Measurements from ENCODE around the gene NOTO.

The NOTO gene

DNA sequence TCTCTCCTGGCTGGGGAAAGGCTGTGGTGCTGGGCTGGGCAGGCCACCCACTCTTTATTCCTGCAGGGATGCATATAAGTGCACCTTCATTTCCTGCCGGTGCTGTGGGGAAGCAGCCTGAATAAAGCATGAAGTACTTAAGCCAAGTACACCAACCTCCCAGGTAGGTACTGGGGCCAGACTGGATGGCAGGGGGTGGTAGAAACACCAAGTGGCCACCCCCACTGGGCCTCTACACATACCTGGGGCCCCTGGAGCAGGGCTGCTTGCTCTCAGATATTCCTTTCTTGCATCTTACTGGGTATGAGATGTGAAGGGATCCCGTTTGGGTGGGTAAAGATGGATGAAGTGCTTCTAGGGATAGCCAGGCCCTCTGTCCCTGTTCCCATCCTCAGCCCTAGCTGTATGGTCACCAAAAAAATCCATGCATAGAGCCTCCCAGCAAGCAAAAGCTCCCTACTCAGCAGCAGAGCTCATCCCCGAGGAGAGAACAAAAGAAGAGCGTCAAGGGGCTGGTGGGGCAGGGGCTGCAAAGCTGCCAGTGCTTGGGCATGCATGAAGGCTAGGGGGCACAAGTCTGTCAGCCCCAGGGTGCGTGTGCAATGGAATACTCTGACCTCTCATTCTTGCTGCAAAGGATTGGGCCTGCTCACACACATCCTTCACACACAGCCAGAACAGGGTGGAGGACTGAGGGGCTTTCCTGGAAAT, 53.7 kb downstream of the NOTO start:
- Histone ChIP-seq H3K9me3 (replicated peaks in 1 of 11) (no peaks in the 10 kb centered on the region), H3K9ac (0 out of 22 replicates have a peak overlapping the region, but pooled peaks of 1 of the 11 experiments have one; percentile 23), H3K27me3 (no peaks in the 10 kb centered on the region), H3K4me2 (peak overlapping the region in 2 of 11 experiments; percentile 16 to 22; a peak in 1 of 22 replicates), H3K36me3 (peaks cover 55 to 100% (median 93%) of the 10 kb centered on the region in 11 experiments), H3K27ac (peak overlapping the region in 1 of 11 experiments; percentile 23; a peak in 1 of 22 replicates), H3K4me3 (no peak overlapping the region), H4K20me1 (peaks cover 12 to 100% (median 94%) of the 10 kb centered on the region in 11 experiments; a peak in 21 of 22 replicates), H3K4me1 (peaks cover 20 to 64% (median 41%) of the 10 kb centered on the region in 10 experiments)
- no peak for TF ChIP-seq Cebpa-rat (IDR thresholded peaks at IDR 0.05)

DNA sequence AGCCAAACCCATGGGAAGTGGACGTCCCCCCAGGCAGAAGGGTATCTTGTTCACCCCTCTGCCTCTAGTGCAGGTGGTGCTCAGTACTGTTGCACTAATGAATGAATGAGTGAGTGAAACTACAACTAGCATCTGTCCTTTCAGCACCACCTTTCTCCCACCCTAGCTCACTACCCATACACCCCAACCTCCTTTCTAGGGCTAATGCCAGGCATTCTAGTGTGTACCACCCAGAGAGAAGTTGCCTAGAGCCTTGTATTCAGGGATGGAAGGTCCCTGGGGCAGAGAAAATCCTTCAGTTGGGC, 54.2 kb downstream of the NOTO start:
- Histone ChIP-seq H3K27ac (no peak overlapping the region), H3K36me3 (peaks cover 59 to 100% (median 93%) of the 10 kb centered on the region in 11 experiments), H4K20me1 (peaks cover 12 to 100% (median 95%) of the 10 kb centered on the region in 11 experiments; a peak in 21 of 22 replicates), H3K4me3 (no peak overlapping the region), H3K4me2 (no peak overlapping the region), H3K27me3 (no peaks in the 10 kb centered on the region), H3K9ac (no peak overlapping the region), H3K9me3 (replicated peaks in 1 of 11) (no peaks in the 10 kb centered on the region), H3K4me1 (peaks cover 20 to 64% (median 41%) of the 10 kb centered on the region in 10 experiments)
- TF ChIP-seq Cebpa-rat (IDR thresholded peaks at IDR 0.05), result no peak

DNA sequence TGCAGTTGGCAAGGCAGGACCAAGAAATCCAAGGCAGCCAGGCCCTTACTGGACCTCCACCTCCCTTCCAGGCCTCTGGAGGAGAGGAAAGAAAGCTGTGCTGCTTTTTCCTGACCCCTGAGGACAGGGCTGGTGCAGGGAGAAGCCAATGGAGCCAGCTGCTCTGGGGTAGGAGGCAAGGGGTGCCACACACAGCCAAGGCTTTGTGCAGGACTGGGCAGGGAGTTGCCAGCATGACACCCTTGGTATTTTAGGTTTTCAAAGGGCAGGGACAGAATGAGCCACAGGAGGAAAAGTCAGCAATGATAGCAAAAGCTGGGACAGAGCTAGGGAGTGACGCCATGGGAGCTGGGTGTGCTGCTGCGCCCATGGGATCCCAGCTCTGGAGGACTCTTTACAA, 54.6 kb downstream of the NOTO start:
- Histone ChIP-seq H3K4me1 (peaks cover 20 to 64% (median 41%) of the 10 kb centered on the region in 10 experiments), H3K27me3 (no peaks in the 10 kb centered on the region), H3K27ac (peak overlapping the region in 1 of 11 experiments; percentile 8; a peak in 1 of 22 replicates), H3K4me2 (no peak overlapping the region), H4K20me1 (peaks cover 12 to 99% (median 93%) of the 10 kb centered on the region in 11 experiments; a peak in 21 of 22 replicates), H3K36me3 (peaks cover 61 to 100% (median 93%) of the 10 kb centered on the region in 11 experiments), H3K9ac (no peak overlapping the region), H3K9me3 (replicated peaks in 1 of 11) (no peaks in the 10 kb centered on the region), H3K4me3 (no peak overlapping the region)
- no peak for TF ChIP-seq Cebpa-rat (IDR thresholded peaks at IDR 0.05)

DNA sequence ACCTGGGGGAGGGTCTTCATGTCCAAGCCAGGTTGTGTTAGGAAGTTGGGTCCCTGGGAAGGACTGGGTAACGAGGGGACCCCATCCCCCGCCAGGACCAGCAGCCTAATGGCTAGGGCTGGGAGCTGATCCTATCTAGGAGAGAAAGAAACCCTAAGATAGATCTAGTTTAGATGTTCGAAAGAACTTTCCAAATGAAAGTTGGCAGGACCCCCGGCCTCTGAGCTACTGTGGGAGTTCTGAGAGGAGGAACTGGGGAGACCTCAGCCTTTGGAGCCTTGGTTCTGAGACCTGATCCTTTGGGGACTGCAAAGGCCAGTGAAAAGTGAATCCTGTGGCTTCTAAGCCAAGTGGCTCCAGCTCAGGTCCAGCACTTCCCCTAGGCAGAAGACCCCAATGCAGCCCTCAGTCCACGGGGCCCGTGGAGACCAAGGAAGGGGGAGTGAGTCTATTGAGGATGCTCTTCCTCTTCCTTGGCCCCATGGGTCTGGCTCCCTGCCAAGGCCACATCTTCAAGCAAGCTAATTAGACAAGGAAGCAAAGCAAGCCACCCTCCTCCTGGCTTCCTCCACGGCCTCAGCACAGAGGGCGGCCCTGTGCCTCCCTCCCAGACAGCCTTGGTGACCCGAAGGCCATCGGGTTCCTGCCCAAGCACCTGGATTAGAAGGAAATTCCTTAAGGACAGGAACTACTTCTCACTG, 55.2 kb downstream of the NOTO start:
- Histone ChIP-seq H3K27ac (peak overlapping the region in 3 of 11 experiments; percentile 7 to 35 (median 8); a peak in 2 of 22 replicates), H3K9me3 (replicated peaks in 1 of 11) (no peaks in the 10 kb centered on the region), H3K27me3 (no peaks in the 10 kb centered on the region), H3K9ac (peak overlapping the region in 6 of 11 experiments; percentile 11 to 54 (median 22); a peak in 5 of 22 replicates), H3K4me3 (no peak overlapping the region), H3K36me3 (peaks cover 61 to 100% (median 93%) of the 10 kb centered on the region in 11 experiments), H4K20me1 (peaks cover 12 to 99% (median 88%) of the 10 kb centered on the region in 11 experiments; a peak in 21 of 22 replicates), H3K4me1 (peaks cover 20 to 61% (median 40%) of the 10 kb centered on the region in 10 experiments), H3K4me2 (peak overlapping the region in 5 of 11 experiments; percentile 6 to 60 (median 44); a peak in 11 of 22 replicates)
- TF ChIP-seq Cebpa-rat (IDR thresholded peaks at IDR 0.05), result no peak

DNA sequence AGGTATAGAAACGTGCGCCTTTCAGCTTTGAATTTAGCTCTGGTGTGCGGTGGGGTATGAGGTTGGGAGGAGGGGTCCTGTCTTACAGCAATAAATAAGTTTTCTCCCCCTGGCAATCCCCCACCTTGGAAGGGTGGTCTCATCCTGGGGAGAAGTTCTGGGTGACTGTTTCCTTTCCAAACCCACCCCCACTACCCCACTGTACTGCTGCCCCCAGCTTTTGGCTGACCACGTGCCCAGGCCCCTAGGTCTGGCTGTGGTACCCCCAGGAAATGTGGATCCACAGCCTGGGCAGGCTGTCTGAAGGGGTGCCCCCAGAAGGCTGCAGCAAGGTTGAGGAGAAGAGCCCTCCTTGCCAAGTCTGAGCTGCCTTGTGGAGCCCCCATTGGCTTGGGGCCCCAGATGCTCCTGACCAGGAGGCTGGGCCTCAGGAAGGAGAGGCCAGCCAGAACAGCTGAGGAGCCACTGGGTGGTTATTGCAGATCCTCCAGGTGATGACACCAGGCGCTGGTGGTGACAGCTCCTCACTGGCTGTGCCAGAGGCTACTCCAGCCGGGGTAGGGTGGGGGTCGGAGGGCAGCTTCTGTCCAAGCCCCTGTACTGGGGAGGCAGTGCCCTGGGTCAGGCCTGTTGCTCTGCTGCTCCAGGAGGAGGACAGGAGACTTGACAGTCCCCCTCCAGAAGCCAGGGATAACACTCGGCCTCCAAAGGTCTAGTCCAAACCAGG, 56.0 kb downstream of the NOTO start:
- no peaks in the 10 kb centered on the region for H3K27me3 ChIP-seq
- no peak overlapping the region for H3K4me3 ChIP-seq
- no peak for TF ChIP-seq Cebpa-rat (IDR thresholded peaks at IDR 0.05)
- H3K9me3 ChIP-seq (replicated peaks in 1 of 11), result no peaks in the 10 kb centered on the region
- H3K9ac ChIP-seq, result peak overlapping the region in 7 of 11 experiments; percentile 8 to 54 (median 21); a peak in 5 of 22 replicates
- peaks cover 20 to 54% (median 36%) of the 10 kb centered on the region in 10 experiments for H3K4me1 ChIP-seq
- H3K36me3 ChIP-seq, result peaks cover 61 to 100% (median 93%) of the 10 kb centered on the region in 11 experiments
- peak overlapping the region in 6 of 11 experiments; percentile 6 to 60 (median 41); a peak in 12 of 22 replicates for H3K4me2 ChIP-seq
- H4K20me1 ChIP-seq, result peaks cover 8 to 98% (median 82%) of the 10 kb centered on the region in 11 experiments; a peak in 21 of 22 replicates
- H3K27ac ChIP-seq, result peak overlapping the region in 3 of 11 experiments; percentile 7 to 35 (median 29); a peak in 2 of 22 replicates

DNA sequence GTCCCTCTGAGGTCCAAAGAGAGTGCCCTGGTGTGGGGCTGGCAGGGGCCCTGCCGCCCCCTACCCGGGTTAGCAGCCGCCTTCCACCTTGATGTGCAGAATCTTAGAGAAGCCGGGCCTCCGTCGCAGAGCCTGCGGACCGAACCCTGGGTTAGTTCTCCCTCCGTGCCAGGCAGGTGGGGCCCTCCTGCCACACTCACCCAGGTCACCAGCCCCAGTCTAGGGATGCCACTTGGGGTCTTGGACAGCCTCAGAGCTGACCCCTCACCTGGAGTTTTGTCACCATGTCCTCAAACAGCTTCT, 56.5 kb downstream of the NOTO start:
- Histone ChIP-seq H3K36me3 (peaks cover 65 to 100% (median 93%) of the 10 kb centered on the region in 11 experiments), H3K4me3 (no peak overlapping the region), H3K27ac (0 out of 22 replicates have a peak overlapping the region, but pooled peaks of 1 of the 11 experiments have one; percentile 23), H3K9ac (peak overlapping the region in 3 of 11 experiments; percentile 23 to 54 (median 46); a peak in 4 of 22 replicates), H3K9me3 (replicated peaks in 1 of 11) (no peaks in the 10 kb centered on the region), H3K4me2 (peak overlapping the region in 2 of 11 experiments; percentile 38 to 57; a peak in 1 of 22 replicates), H3K27me3 (no peaks in the 10 kb centered on the region), H3K4me1 (peaks cover 20 to 49% (median 33%) of the 10 kb centered on the region in 10 experiments), H4K20me1 (peaks cover 8 to 98% (median 82%) of the 10 kb centered on the region in 11 experiments; a peak in 21 of 22 replicates)
- TF ChIP-seq Cebpa-rat (IDR thresholded peaks at IDR 0.05), result no peak

DNA sequence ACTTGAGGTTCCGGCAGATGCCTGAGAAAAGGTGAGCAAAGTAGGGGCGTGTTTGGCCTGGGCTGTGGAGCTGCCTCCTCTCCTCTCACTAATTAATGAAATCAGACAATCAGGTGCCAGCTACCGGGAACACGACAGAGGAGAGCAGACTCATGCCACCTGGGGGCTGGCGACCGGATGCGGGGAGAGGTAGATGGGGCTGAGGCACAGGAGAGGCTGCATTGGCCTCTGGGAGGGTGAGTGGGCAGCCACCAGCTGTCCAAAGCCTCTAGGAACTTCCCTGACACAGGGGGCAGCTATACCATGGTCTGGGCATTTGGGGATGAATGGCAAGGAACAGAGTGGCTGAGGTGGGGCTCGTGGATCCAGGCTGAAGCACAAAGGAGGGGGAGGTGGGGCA, 56.9 kb downstream of the NOTO start:
- H3K4me2 ChIP-seq, result no peak overlapping the region
- peaks cover 68 to 100% (median 93%) of the 10 kb centered on the region in 11 experiments for H3K36me3 ChIP-seq
- H4K20me1 ChIP-seq, result peaks cover 8 to 98% (median 82%) of the 10 kb centered on the region in 11 experiments; a peak in 21 of 22 replicates
- H3K27me3 ChIP-seq, result no peaks in the 10 kb centered on the region
- no peaks in the 10 kb centered on the region for H3K9me3 ChIP-seq (replicated peaks in 1 of 11)
- H3K4me3 ChIP-seq, result no peak overlapping the region
- peaks cover 20 to 45% (median 31%) of the 10 kb centered on the region in 10 experiments for H3K4me1 ChIP-seq
- no peak overlapping the region for H3K27ac ChIP-seq
- peak overlapping the region in 1 of 11 experiments; percentile 46; a peak in 2 of 22 replicates for H3K9ac ChIP-seq
- TF ChIP-seq Cebpa-rat (IDR thresholded peaks at IDR 0.05), result no peak

DNA sequence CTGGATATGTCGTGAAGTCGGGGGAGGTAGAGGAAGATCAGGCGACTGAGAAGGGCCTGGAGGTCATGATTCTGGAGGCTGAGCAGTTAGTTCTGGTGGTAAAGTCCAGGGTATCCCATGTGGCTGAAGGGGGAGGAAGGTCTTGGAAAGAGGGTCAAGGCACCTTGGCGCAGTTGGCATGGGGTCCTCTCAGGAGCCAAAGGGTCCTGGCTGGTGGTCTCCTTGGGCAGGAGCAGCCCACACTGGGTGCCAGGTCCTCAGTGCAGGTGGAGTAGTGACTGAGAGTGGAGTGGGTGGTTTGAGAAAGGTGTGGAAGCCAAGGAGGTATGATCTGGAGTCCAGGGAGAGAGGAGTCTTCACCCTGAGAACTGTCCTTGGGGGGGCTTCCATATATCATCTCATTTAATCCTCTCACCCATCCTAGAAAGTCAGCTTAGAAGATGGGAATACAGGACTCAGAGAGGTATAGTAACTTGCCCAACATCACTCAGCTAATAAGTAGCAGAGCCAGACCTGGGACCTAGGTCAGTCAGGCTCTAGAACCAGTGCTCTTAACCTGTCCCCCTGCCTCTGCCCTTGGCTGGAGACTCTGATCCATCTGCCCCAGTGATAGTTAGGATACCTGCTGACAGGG, 57.4 kb downstream of the NOTO start:
- H3K36me3 ChIP-seq, result peaks cover 68 to 100% (median 93%) of the 10 kb centered on the region in 11 experiments
- H3K27me3 ChIP-seq, result no peaks in the 10 kb centered on the region
- no peak for TF ChIP-seq Cebpa-rat (IDR thresholded peaks at IDR 0.05)
- peaks cover 16 to 39% (median 25%) of the 10 kb centered on the region in 10 experiments for H3K4me1 ChIP-seq
- peak overlapping the region in 1 of 11 experiments; percentile 46; a peak in 1 of 22 replicates for H3K9ac ChIP-seq
- H3K27ac ChIP-seq, result no peak overlapping the region
- H3K9me3 ChIP-seq (replicated peaks in 1 of 11), result no peaks in the 10 kb centered on the region
- H3K4me3 ChIP-seq, result no peak overlapping the region
- H3K4me2 ChIP-seq, result no peak overlapping the region
- H4K20me1 ChIP-seq, result peaks cover 8 to 98% (median 82%) of the 10 kb centered on the region in 11 experiments; a peak in 21 of 22 replicates

All from BLaER1 treated with 17β-estradiol and CSF1 and Interleukin-3, amounts not matched to agents 10 nM and 100 nM (cell line).